T-helper 1 cell treated with Interleukin-12 subunit alpha and Interleukin-12 subunit beta and Interleukin-4 antibody, amounts not matched to agents 30 μg/mL and 1 μg/mL, for 36 hours (primary cell): ENCODE measurements around the gene CENPM.

Experiments used
- H3K27ac Mint-ChIP-seq: one replicate; pipeline ENCODE4 v1.8.0; 2021; ENCODE audit warnings: mild to moderate bottlenecking, mixed read lengths
- H3K27me3 Mint-ChIP-seq: one replicate; pipeline ENCODE4 v1.8.0; 2021; ENCODE audit warnings: low read depth, mixed read lengths
- H3K36me3 Mint-ChIP-seq: one replicate; pipeline ENCODE4 v1.8.0; 2021; ENCODE audit warnings: low read depth, mixed read lengths
- H3K4me1 Mint-ChIP-seq: one replicate; pipeline ENCODE4 v1.8.0; 2021; ENCODE audit warnings: low read depth, mixed read lengths
- H3K4me3 Mint-ChIP-seq: one replicate; pipeline ENCODE4 v1.8.0; 2021; ENCODE audit warnings: mild to moderate bottlenecking, moderate library complexity, mixed read lengths
- H3K9me3 Mint-ChIP-seq: one replicate; pipeline ENCODE4 v1.8.0; 2021; ENCODE audit warnings: mixed read lengths

The CENPM gene

GRCh38 chr22:41975299-41976069, 28.5 kb upstream of the CENPM start:
- no peaks in the 10 kb centered on the region for H3K36me3 Mint-ChIP-seq
- H3K4me3 Mint-ChIP-seq = peak overlapping the region; percentile 67
- H3K27me3 Mint-ChIP-seq = peaks cover 46% of the 10 kb centered on the region
- H3K4me1 Mint-ChIP-seq = peaks cover 15% of the 10 kb centered on the region
- no peaks in the 10 kb centered on the region for H3K9me3 Mint-ChIP-seq
- H3K27ac Mint-ChIP-seq = peak overlapping the region; percentile 24

DNA sequence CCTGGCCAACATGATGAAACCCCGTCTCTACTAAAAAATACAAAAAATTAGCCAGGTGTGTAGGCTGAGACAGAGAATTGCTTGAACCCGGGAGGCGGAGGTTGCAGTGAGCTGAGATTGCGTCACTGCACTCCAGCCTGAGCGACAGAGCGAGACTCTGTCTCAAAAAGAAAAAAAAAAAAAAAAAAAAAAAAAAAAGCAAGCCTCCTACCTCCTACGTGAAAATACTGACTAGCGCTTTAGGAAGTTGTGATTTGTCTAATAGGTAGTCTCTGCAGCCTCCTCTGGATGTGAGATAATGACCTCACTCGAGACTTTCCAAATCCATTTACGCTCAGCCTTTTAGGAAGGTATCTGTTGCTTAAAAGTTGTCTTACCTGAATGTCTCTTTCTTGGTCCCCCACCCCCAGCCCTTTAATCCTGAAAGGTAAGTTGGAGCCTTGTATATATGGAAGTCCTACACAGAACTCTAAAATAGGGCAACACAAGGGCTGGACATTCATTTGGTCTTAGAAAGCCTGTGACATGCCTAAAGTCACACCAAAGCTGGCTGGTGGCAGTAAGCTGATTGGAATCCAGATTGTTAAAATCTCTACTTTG, 27.8 kb upstream of the CENPM start:
- Mint-ChIP-seq H3K27me3 (peaks cover 46% of the 10 kb centered on the region), H3K27ac (no peak overlapping the region), H3K4me3 (no peak overlapping the region), H3K36me3 (no peaks in the 10 kb centered on the region), H3K4me1 (peaks cover 15% of the 10 kb centered on the region), H3K9me3 (no peaks in the 10 kb centered on the region)

- no peak overlapping the region for H3K4me3 Mint-ChIP-seq
- peaks cover 14% of the 10 kb centered on the region for H3K4me1 Mint-ChIP-seq
- H3K27ac Mint-ChIP-seq = no peak overlapping the region
- no peaks in the 10 kb centered on the region for H3K9me3 Mint-ChIP-seq
- no peaks in the 10 kb centered on the region for H3K36me3 Mint-ChIP-seq
- H3K27me3 Mint-ChIP-seq = peaks cover 24% of the 10 kb centered on the region
Observed at GRCh38 chr22:41971431-41971830, 24.5 kb upstream of the CENPM start.

DNA sequence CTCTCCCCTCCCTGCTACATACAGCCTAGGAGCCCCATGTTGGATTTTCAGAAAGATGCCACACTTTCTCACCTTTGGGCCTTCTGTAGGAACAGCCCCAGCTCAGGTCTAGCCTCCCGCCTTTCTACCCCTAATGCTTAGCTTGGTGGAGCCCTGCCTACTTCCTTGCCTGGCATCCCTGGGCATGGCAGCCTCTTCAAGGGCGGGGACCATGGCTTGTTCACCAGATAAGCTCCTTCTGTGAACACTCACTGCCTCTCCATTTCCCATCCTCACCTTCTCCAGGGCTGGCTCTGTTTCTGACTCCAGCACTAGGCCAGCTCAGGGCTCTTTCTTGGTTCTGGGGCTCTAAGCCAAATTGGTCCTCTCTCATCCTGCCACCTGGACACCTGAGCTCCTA, 23.6 kb upstream of the CENPM start:
- H3K27ac Mint-ChIP-seq = no peak overlapping the region
- H3K4me1 Mint-ChIP-seq = peaks cover 10% of the 10 kb centered on the region
- H3K9me3 Mint-ChIP-seq = no peaks in the 10 kb centered on the region
- no peaks in the 10 kb centered on the region for H3K36me3 Mint-ChIP-seq
- H3K4me3 Mint-ChIP-seq = no peak overlapping the region
- peaks cover 17% of the 10 kb centered on the region for H3K27me3 Mint-ChIP-seq

- H3K4me1 Mint-ChIP-seq = peaks cover 6% of the 10 kb centered on the region
- peak within 1 kb of the TSS; percentile 39 for H3K27ac Mint-ChIP-seq
- H3K4me3 Mint-ChIP-seq = no peak within 1 kb of the TSS
- no peaks in the 10 kb centered on the region for H3K9me3 Mint-ChIP-seq
- H3K27me3 Mint-ChIP-seq = peaks cover 5% of the 10 kb centered on the region
- no peaks in the 10 kb centered on the region for H3K36me3 Mint-ChIP-seq
Observed at GRCh38 chr22:41969110-41969646, 22.2 kb upstream of the CENPM start, which contains the start of gene SEPTIN3. TSS of gene SEPTIN3 (plus strand) at chr22:41969443. CDS start at chr22:41971493, 2,050 bp downstream.

GRCh38 chr22:41968601-41969000, 21.6 kb upstream of the CENPM start:
- no peak overlapping the region for H3K27ac Mint-ChIP-seq

DNA sequence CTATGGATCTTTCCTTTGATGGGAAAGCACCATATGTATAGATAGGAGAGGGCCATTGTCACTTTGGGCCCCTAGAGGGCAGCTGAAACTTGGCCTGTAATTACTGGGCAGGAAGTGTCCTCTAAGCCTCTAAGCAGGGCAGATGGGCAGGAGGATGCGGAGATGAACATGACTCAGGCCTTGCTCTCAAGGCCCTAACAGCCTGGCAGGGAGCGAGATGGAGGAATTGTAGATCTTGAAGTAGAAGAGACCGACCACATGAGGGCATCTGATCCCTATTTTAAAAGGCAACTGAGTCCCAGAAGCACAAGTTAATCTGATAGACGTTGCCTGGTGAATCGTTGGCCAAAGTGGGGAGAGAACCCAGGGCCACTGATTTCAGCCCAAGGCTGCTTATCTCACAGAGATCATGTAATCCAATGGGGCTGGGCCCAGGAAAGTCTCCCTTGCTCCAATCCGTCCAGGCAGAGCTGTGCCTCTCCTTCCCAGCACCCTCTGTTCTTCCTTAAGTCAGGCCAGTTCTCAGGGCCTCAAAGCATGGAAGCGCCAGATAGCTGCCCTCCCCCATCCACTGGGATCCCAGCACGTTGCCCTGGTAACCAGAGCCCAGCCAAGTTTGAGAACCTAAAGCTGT, 19.8 kb upstream of the CENPM start:
- H3K36me3 Mint-ChIP-seq = no peaks in the 10 kb centered on the region
- no peak overlapping the region for H3K27ac Mint-ChIP-seq
- H3K27me3 Mint-ChIP-seq = no peaks in the 10 kb centered on the region
- no peak overlapping the region for H3K4me3 Mint-ChIP-seq
- H3K4me1 Mint-ChIP-seq = peaks cover 6% of the 10 kb centered on the region
- H3K9me3 Mint-ChIP-seq = no peaks in the 10 kb centered on the region

More at GRCh38 chr22:41968601-41969000, 21.6 kb upstream of the CENPM start:
- H3K4me3 Mint-ChIP-seq = no peak overlapping the region
- no peaks in the 10 kb centered on the region for H3K9me3 Mint-ChIP-seq
- no peaks in the 10 kb centered on the region for H3K36me3 Mint-ChIP-seq
- H3K27me3 Mint-ChIP-seq = peaks cover 5% of the 10 kb centered on the region
- H3K4me1 Mint-ChIP-seq = peaks cover 6% of the 10 kb centered on the region

DNA sequence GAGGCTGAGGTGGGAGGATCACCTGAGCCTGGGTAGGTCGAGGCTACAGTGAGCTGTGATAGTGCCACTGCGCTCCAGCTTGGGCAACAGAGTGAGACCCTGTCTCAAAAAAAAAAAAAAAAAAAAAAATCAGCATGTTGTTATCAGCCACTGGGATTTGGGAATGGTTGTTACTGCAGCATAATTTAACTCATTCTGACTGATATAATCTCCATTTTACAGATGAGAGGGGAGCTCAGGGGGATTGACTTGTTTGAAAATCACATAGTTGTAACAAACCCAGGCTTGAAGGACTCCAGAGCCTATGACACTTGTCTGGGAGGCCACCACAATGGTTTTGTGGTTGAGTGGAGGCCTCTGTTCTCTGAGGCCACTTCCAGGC, 19.3 kb upstream of the CENPM start:
- no peaks in the 10 kb centered on the region for H3K36me3 Mint-ChIP-seq
- H3K27me3 Mint-ChIP-seq = no peaks in the 10 kb centered on the region
- H3K4me1 Mint-ChIP-seq = peaks cover 6% of the 10 kb centered on the region
- H3K27ac Mint-ChIP-seq = no peak overlapping the region
- H3K9me3 Mint-ChIP-seq = no peaks in the 10 kb centered on the region
- no peak overlapping the region for H3K4me3 Mint-ChIP-seq

- H3K36me3 Mint-ChIP-seq = no peaks in the 10 kb centered on the region
- no peaks in the 10 kb centered on the region for H3K9me3 Mint-ChIP-seq
- H3K27ac Mint-ChIP-seq = no peak overlapping the region
- peaks cover 6% of the 10 kb centered on the region for H3K4me1 Mint-ChIP-seq
- no peak overlapping the region for H3K4me3 Mint-ChIP-seq
- no peaks in the 10 kb centered on the region for H3K27me3 Mint-ChIP-seq
Observed at GRCh38 chr22:41964112-41964491, 17.1 kb upstream of the CENPM start.

GRCh38 chr22:41963453-41964111, 16.6 kb upstream of the CENPM start:
- Mint-ChIP-seq H3K27me3 (no peaks in the 10 kb centered on the region), H3K27ac (no peak overlapping the region), H3K4me1 (peaks cover 6% of the 10 kb centered on the region), H3K36me3 (no peaks in the 10 kb centered on the region), H3K4me3 (no peak overlapping the region), H3K9me3 (no peaks in the 10 kb centered on the region)

DNA sequence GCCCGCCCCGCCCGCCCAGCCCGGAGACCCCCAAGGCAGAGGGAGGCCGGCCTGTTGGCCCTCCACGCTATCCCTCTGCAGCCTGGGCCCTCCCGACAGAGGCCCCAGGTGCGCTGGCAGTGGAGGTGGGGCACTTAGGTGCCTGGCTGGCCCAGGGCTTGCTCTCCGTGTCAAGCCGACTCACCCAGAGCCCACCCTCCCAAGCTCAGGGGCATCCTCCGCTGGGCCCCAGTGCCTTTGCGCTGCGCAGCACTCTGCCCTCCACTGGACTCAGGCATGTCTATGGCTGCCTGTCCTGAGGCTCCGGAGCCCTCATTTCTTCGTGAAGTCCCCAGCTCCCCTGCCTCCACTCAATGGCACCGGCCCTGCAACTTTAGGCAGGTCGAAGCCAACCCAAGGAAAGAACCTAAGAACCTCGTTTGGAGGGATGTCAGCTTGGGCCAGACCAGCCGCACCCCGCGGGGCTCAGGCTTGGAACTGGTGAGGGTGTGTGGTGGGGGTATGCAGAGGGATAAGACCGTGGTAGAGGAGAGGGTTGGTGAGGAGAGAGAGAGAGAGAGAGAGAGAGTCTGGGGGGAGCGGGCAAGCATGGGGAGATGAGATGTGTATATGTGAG, 11.1 kb upstream of the CENPM start:
- Mint-ChIP-seq H3K4me3 (no peak overlapping the region), H3K9me3 (no peaks in the 10 kb centered on the region), H3K4me1 (peaks cover 4% of the 10 kb centered on the region), H3K36me3 (no peaks in the 10 kb centered on the region), H3K27ac (no peak overlapping the region), H3K27me3 (no peaks in the 10 kb centered on the region)

DNA sequence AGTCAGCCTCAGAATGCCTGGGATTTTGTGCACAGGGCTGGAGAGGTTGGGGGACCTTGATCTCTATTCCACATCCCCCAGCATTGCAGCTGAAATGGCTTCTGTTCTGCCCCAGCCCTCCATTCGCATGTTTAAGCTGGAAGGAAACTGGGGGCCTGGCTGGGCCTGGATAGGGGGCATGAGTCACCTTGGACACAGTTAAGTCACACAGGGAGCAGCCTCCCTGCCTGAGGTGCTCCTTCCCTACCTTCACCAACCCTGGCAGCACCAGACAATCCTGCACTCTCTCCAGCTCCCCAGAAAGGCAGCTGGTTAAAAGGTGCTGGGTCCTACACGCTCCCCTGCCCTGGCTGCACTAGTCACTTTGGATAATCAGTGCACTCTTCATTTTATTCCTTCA, 5.8 kb upstream of the CENPM start:
- Mint-ChIP-seq H3K4me3 (no peak overlapping the region), H3K9me3 (no peaks in the 10 kb centered on the region), H3K27ac (no peak overlapping the region), H3K36me3 (no peaks in the 10 kb centered on the region), H3K4me1 (peaks cover 9% of the 10 kb centered on the region), H3K27me3 (no peaks in the 10 kb centered on the region)

- Mint-ChIP-seq H3K4me3 (no peak within 1 kb of the TSS), H3K27ac (no peak within 1 kb of the TSS), H3K4me1 (peaks cover 10% of the 10 kb centered on the region), H3K36me3 (no peaks in the 10 kb centered on the region), H3K9me3 (no peaks in the 10 kb centered on the region), H3K27me3 (no peaks in the 10 kb centered on the region)
Observed at GRCh38 chr22:41951898-41952474, 5.0 kb upstream of the CENPM start, which contains the start of gene SMIM45. TSS of gene SMIM45 (plus strand) at chr22:41952150.
